Liver (tissue), 3 donors: ENCODE data around the gene STAC2.
A peak's percentile ranks its signal among the peaks of the same experiment; 100 is the strongest.

Experiments used
- CTCF ChIP-seq: fragments of 150-350 bp; IDR thresholded peaks from 2 replicates; pipeline ENCODE4 v1.5.1; 2017; ENCODE audit warnings: improper control_type of control experiment, low read depth, low read length; ENCODE audit not compliant: missing input control
- EGR1 ChIP-seq, 2 donors: IDR thresholded peaks; 2 replicates each; pipeline ENCODE4 v1.6.1; 2016 to 2018; ENCODE audit warnings: antibody characterized with exemption in 2 of 2, low read depth in 2 of 2
- FOXA2 ChIP-seq: IDR thresholded peaks from 2 replicates; pipeline ENCODE4 v1.6.1; 2016; ENCODE audit warnings: antibody characterized with exemption
- GABPA ChIP-seq, 2 donors: IDR thresholded peaks in 1 of 2; conservative IDR thresholded peaks in 1 of 2; 2 replicates each; pipeline ENCODE4 v1.6.1; 2016; ENCODE audit warnings: antibody characterized with exemption in 2 of 2, mild to moderate bottlenecking in 1 of 2, moderate library complexity in 1 of 2
- JUND ChIP-seq, 2 donors: IDR thresholded peaks; 2 replicates each; pipeline ENCODE4 v1.6.1; 2016; ENCODE audit warnings: antibody characterized with exemption in 2 of 2
- MAX ChIP-seq: IDR thresholded peaks from 2 replicates; pipeline ENCODE4 v1.6.1; 2016; ENCODE audit warnings: antibody characterized with exemption
- RAD21 ChIP-seq, 2 donors: IDR thresholded peaks; 2 replicates each; pipeline ENCODE4 v1.6.1; 2016; ENCODE audit warnings: antibody characterized with exemption in 2 of 2, mild to moderate bottlenecking in 2 of 2
- SP1 ChIP-seq: IDR thresholded peaks from 2 replicates; pipeline ENCODE4 v1.6.1; 2018; ENCODE audit warnings: antibody characterized with exemption, mild to moderate bottlenecking
- TAF1 ChIP-seq: conservative IDR thresholded peaks from 2 replicates; pipeline ENCODE4 v1.6.1; 2016; ENCODE audit warnings: antibody characterized with exemption, mild to moderate bottlenecking
- YY1 ChIP-seq: IDR thresholded peaks from 2 replicates; pipeline ENCODE4 v1.6.1; 2016; ENCODE audit warnings: antibody characterized with exemption, mild to moderate bottlenecking
- donor health status: healthy.
- donor health status: healthy.

- TF ChIP-seq CTCF = peak; percentile 41
- peak in 1 of 2 donors; percentile 71 for TF ChIP-seq RAD21 (IDR thresholded peaks at IDR 0.05)
- no peak for TF ChIP-seq JUND (IDR thresholded peaks at IDR 0.05)
- TF ChIP-seq GABPA (IDR thresholded peaks at IDR 0.05 in 1 of 2, conservative IDR thresholded peaks at IDR 0.05 in 1 of 2) = no peak
- no peak for TF ChIP-seq EGR1 (IDR thresholded peaks at IDR 0.05; ENCODE audit: low read depth in 2 of 2)
- no peak for TF ChIP-seq SP1
- TF ChIP-seq TAF1 = no peak
- TF ChIP-seq FOXA2 = no peak
- TF ChIP-seq MAX = no peak
- TF ChIP-seq YY1 = no peak
Observed at GRCh38 chr17:39239640-39240314, 14.0 kb upstream of the STAC2 start.
